ENCODE data around the gene FICD.
A peak's percentile ranks its signal among the peaks of the same experiment; 100 is the strongest.

Gene FICD

DNA sequence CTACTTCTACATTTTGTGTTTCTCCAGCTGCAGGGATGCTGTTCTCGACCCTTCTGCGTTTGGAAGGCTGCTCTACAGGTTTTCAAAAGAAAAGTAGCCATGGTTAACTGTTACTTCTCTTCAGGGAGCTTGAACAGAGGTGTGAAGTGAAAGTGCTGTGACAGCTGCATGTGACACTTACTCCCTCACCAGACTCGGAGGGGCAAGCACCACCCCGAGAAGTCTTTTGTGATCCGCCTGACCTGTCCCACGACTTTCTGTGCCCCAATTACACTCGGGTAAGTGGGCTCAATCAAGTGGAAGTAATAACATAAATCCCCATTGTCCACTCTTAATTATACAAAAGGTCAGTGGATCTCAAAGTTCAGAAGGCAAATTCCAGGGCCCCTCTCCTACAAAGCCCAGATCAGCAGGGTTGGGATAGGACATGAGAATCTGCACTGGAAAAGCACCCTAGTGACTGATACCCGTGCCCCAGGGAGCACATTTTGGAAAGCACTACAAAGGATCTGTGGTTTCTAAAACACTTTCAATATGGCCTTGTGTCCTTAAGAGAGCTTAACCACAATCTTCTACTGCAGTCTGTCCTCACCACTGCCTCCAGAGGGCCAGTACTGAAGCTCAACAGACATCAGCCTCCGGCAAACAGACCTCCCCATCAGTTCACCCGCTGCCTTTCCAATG lies 11.5 kb downstream of the FICD start:
- no peaks in the 10 kb centered on the region for H3K27me3 ChIP-seq (ENCODE audit: insufficient read depth, low read length, poor library complexity)
- H3K4me3 ChIP-seq (ENCODE audit: low read depth in 1 of 2, low read length in 2 of 2), result no peak overlapping the region
- H3K36me3 ChIP-seq (ENCODE audit: insufficient read depth, low read length), result peaks cover 99% of the 10 kb centered on the region
- peaks cover 6% of the 10 kb centered on the region; the same call in 1 of the 2 replicates for H3K79me2 ChIP-seq (ENCODE audit: insufficient read depth, low read length)
- H2AFZ ChIP-seq (ENCODE audit: low read depth, low read length), result no peak overlapping the region
- no peak overlapping the region for H3K9ac ChIP-seq (ENCODE audit: low read depth, low read length)
- H3K9me3 ChIP-seq (ENCODE audit: insufficient read depth, low read length, severe bottlenecking), result no peaks in the 10 kb centered on the region
- TF ChIP-seq, protein P1, sequence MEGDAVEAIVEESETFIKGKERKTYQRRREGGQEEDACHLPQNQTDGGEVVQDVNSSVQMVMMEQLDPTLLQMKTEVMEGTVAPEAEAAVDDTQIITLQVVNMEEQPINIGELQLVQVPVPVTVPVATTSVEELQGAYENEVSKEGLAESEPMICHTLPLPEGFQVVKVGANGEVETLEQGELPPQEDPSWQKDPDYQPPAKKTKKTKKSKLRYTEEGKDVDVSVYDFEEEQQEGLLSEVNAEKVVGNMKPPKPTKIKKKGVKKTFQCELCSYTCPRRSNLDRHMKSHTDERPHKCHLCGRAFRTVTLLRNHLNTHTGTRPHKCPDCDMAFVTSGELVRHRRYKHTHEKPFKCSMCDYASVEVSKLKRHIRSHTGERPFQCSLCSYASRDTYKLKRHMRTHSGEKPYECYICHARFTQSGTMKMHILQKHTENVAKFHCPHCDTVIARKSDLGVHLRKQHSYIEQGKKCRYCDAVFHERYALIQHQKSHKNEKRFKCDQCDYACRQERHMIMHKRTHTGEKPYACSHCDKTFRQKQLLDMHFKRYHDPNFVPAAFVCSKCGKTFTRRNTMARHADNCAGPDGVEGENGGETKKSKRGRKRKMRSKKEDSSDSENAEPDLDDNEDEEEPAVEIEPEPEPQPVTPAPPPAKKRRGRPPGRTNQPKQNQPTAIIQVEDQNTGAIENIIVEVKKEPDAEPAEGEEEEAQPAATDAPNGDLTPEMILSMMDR (IDR thresholded peaks at IDR 0.05; ENCODE audit: borderline replicate concordance, extremely low read depth, low read length, poor library complexity, severe bottlenecking), result peak; percentile 10
- no peak for TF ChIP-seq EZH2 (IDR thresholded peaks at IDR 0.05; ENCODE audit: borderline replicate concordance, low read depth, low read length, severe bottlenecking)
- peaks cover 28% of the 10 kb centered on the region; the same call in 1 of the 2 replicates for H4K20me1 ChIP-seq (ENCODE audit: insufficient read depth, low read length)
- no peak for DNase-seq
- no peak overlapping the region for H3K27ac ChIP-seq (ENCODE audit: low read length)
- no peaks in the 10 kb centered on the region for H3K4me1 ChIP-seq (ENCODE audit: insufficient read depth, low read length)
- ATAC-seq (ENCODE audit: insufficient read depth, low read depth), result peak; percentile 58; the same call in 1 of the 3 replicates
- H3K4me2 ChIP-seq (ENCODE audit: insufficient read depth, low read length), result no peak overlapping the region

DNA sequence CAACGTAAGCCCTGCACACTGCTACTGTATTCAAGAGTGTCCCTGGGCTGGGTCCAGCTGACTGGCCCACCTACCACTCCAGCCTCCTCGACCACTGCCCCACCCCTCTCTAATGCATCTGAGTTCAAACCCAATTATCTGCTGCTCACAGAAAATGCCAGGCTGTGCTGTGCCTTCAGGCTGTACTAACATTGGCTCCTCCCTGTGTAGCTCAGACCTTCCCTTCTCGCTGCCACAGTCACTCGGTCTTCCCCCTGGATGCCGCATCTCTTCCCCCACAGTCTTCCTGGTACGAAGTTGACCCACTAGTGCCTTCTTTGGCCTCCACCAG lies 12.1 kb downstream of the FICD start:
- no peaks in the 10 kb centered on the region for H3K27me3 ChIP-seq (ENCODE audit: insufficient read depth, low read length, poor library complexity)
- H3K4me1 ChIP-seq (ENCODE audit: insufficient read depth, low read length), result no peaks in the 10 kb centered on the region
- no peak overlapping the region for H3K4me2 ChIP-seq (ENCODE audit: insufficient read depth, low read length)
- TF ChIP-seq, protein P1 (IDR thresholded peaks at IDR 0.05; ENCODE audit: borderline replicate concordance, extremely low read depth, low read length, poor library complexity, severe bottlenecking), result peak; percentile 0
- TF ChIP-seq EZH2 (IDR thresholded peaks at IDR 0.05; ENCODE audit: borderline replicate concordance, low read depth, low read length, severe bottlenecking), result no peak
- H3K9me3 ChIP-seq (ENCODE audit: insufficient read depth, low read length, severe bottlenecking), result no peaks in the 10 kb centered on the region
- H3K27ac ChIP-seq (ENCODE audit: low read length), result no peak overlapping the region
- peaks cover 6% of the 10 kb centered on the region; the same call in 1 of the 2 replicates for H3K79me2 ChIP-seq (ENCODE audit: insufficient read depth, low read length)
- peaks cover 99% of the 10 kb centered on the region for H3K36me3 ChIP-seq (ENCODE audit: insufficient read depth, low read length)
- ATAC-seq (ENCODE audit: insufficient read depth, low read depth), result no peak
- H2AFZ ChIP-seq (ENCODE audit: low read depth, low read length), result no peak overlapping the region
- peaks cover 30% of the 10 kb centered on the region; the same call in 1 of the 2 replicates for H4K20me1 ChIP-seq (ENCODE audit: insufficient read depth, low read length)
- DNase-seq, result no peak
- no peak overlapping the region for H3K4me3 ChIP-seq (ENCODE audit: low read depth in 1 of 2, low read length in 2 of 2)
- no peak overlapping the region for H3K9ac ChIP-seq (ENCODE audit: low read depth, low read length)

DNA sequence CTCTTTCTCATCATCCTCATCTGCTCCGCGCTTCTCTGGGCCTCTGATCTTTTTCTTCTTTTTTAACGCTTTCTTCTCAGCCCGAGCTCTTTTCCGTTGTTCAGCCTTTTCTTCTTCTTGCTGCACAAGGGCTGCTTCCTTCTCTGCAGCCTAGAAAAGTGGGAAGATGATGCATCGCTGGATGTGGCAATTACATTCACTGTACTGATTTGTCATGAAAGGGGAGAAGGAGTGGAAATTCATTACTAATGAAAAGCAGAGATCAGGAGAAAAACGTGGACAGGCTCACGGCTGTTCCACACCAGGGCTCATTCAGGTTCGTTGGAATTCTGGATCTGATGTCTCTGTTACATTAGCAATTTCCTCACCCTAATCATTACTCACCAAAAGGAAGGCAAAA lies 15.1 kb downstream of the FICD start:
- Histone ChIP-seq H3K36me3 (ENCODE audit: insufficient read depth, low read length) (peaks cover 96% of the 10 kb centered on the region), H3K4me1 (ENCODE audit: insufficient read depth, low read length) (no peaks in the 10 kb centered on the region), H3K27ac (ENCODE audit: low read length) (no peak overlapping the region), H3K9me3 (ENCODE audit: insufficient read depth, low read length, severe bottlenecking) (no peaks in the 10 kb centered on the region), H3K79me2 (ENCODE audit: insufficient read depth, low read length) (peaks cover 8% of the 10 kb centered on the region; the same call in 1 of the 2 replicates), H4K20me1 (ENCODE audit: insufficient read depth, low read length) (peaks cover 29% of the 10 kb centered on the region; the same call in 1 of the 2 replicates), H3K9ac (ENCODE audit: low read depth, low read length) (no peak overlapping the region), H3K27me3 (ENCODE audit: insufficient read depth, low read length, poor library complexity) (no peaks in the 10 kb centered on the region), H2AFZ (ENCODE audit: low read depth, low read length) (no peak overlapping the region), H3K4me2 (ENCODE audit: insufficient read depth, low read length) (no peak overlapping the region), H3K4me3 (ENCODE audit: low read depth in 1 of 2, low read length in 2 of 2) (no peak overlapping the region)
- TF ChIP-seq EZH2 (IDR thresholded peaks at IDR 0.05; ENCODE audit: borderline replicate concordance, low read depth, low read length, severe bottlenecking), result no peak
- TF ChIP-seq, protein P1 (IDR thresholded peaks at IDR 0.05; ENCODE audit: borderline replicate concordance, extremely low read depth, low read length, poor library complexity, severe bottlenecking), result no peak
- ATAC-seq (ENCODE audit: insufficient read depth, low read depth), result no peak
- DNase-seq, result no peak
